GM06990 (cell line): Measurements from ENCODE around the gene GALNT12.

Experiments
- DNase-seq: peaks from one replicate; pipeline ENCODE4 v3.0.0-alpha.2; 2011; ENCODE audit not compliant: insufficient read length; ENCODE audit errors: extremely low read depth
- H3K27me3 ChIP-seq: replicated peaks from 2 replicates; pipeline ENCODE4 v1.6.0; 2011; ENCODE audit warnings: low read length; ENCODE audit not compliant: control insufficient read depth, insufficient read depth
- H3K36me3 ChIP-seq: 2 replicates; pipeline ENCODE4 v1.5.1; 2011; ENCODE audit warnings: low read length; ENCODE audit not compliant: control insufficient read depth, insufficient read depth
- H3K4me3 ChIP-seq: replicated peaks from 2 replicates; pipeline ENCODE4 v1.5.1; 2011; ENCODE audit warnings: low read depth, mild to moderate bottlenecking, control low read depth, low read length
- CTCF ChIP-seq: IDR thresholded peaks from 2 replicates; pipeline ENCODE4 v1.5.1; 2011; ENCODE audit warnings: low read length, control low read depth, mild to moderate bottlenecking, inconsistent platforms; ENCODE audit not compliant: insufficient read depth, poor library complexity, severe bottlenecking

Gene GALNT12

GRCh38 chr9:98826716-98827115, 19.2 kb downstream of the GALNT12 start:
- Histone ChIP-seq H3K4me3 (no peak overlapping the region), H3K36me3 (no peaks in the 10 kb centered on the region), H3K27me3 (no peaks in the 10 kb centered on the region)
- no peak for DNase-seq
- TF ChIP-seq CTCF: no peak

DNA sequence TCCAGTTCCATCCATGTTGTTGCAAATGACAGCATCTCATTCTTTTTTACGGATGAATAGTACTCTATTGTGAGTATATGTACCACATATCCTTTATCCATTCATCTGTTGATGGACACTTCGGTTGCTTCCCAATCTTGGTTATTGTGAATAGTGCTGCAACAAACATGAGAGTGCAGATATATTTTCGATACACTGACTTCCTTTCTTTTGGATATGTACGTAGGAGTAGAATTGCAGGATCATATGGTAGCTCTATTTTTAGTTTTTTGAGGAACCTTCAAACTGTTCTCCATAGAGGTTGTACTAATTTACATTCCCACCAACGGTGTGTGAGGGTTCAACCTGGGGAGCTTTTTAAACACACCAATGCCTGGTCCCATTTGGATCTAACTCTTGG, 22.3 kb downstream of the GALNT12 start:
- H3K36me3 ChIP-seq: no peaks in the 10 kb centered on the region
- H3K4me3 ChIP-seq: no peak overlapping the region
- DNase-seq: no peak
- TF ChIP-seq CTCF: no peak
- no peaks in the 10 kb centered on the region; the same call in 1 of the 2 replicates for H3K27me3 ChIP-seq

GRCh38 chr9:98830554-98830953, 23.1 kb downstream of the GALNT12 start:
- H3K36me3 ChIP-seq: no peaks in the 10 kb centered on the region
- TF ChIP-seq CTCF: no peak
- no peak overlapping the region for H3K4me3 ChIP-seq
- DNase-seq: no peak
- no peaks in the 10 kb centered on the region; the same call in 1 of the 2 replicates for H3K27me3 ChIP-seq

DNA sequence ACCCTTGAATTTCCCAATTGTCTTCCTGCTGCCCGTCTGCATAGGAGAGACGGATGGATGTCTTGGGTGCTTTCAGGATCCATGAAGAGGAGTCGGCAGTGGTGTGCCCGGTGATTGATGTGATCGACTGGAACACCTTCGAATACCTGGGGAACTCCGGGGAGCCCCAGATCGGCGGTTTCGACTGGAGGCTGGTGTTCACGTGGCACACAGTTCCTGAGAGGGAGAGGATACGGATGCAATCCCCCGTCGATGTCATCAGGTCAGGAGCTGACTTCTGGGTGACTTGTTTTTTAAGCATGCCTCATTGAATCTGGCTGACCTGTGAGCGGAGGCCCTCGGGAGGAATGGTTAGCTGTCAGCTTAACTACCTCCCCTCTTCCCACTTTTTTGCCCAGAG, 24.2 kb downstream of the GALNT12 start:
- DNase-seq: no peak
- Histone ChIP-seq H3K27me3 (no peaks in the 10 kb centered on the region; the same call in 1 of the 2 replicates), H3K4me3 (no peak overlapping the region), H3K36me3 (no peaks in the 10 kb centered on the region)
- no peak for TF ChIP-seq CTCF

GRCh38 chr9:98832768-98833089, 25.3 kb downstream of the GALNT12 start:
- Histone ChIP-seq H3K36me3 (no peaks in the 10 kb centered on the region), H3K27me3 (no peaks in the 10 kb centered on the region; the same call in 1 of the 2 replicates), H3K4me3 (no peak overlapping the region)
- no peak for DNase-seq
- TF ChIP-seq CTCF: no peak
